GM23338 (cell line): ENCODE measurements around the gene CCDC179. TPM values are rescaled to one million over a fixed set of nuclear protein-coding genes. Genes with fewer than 3 reads are reported as not detected.

ENCODE experiments used
- ATAC-seq: fragments of 200-7000 bp; cut with Tn5 transposase; 3 replicates; pipeline ENCODE4 v1.9.1; 2020
- DNase-seq: peaks from one replicate; pipeline ENCODE4 v3.0.0-alpha.2; 2015; ENCODE audit warnings: low spot score
- H2AFZ ChIP-seq: fragments of 200-600 bp; sonication (generic); 2 replicates; pipeline ENCODE4 v1.8.0; 2016; ENCODE audit warnings: antibody characterized with exemption, mild to moderate bottlenecking, moderate library complexity
- H3F3A ChIP-seq: fragments of 200-600 bp; sonication (generic); replicated peaks from 2 replicates; pipeline ENCODE4 v1.8.0; 2017; ENCODE audit warnings: antibody characterized with exemption, mixed run types, low read depth
- H3K27ac ChIP-seq: fragments of 200-600 bp; sonication (generic); 2 replicates; pipeline ENCODE4 v1.6.1; 2016; ENCODE audit warnings: low read depth
- H3K27me3 ChIP-seq: fragments of 200-600 bp; sonication (generic); 2 replicates; pipeline ENCODE4 v1.8.0; 2016; ENCODE audit warnings: mild to moderate bottlenecking, mixed run types, moderate library complexity; ENCODE audit not compliant: insufficient read depth
- H3K36me3 ChIP-seq: fragments of 200-600 bp; sonication (generic); 2 replicates; pipeline ENCODE4 v1.8.0; 2016; ENCODE audit warnings: mild to moderate bottlenecking; ENCODE audit not compliant: insufficient read depth
- H3K4me1 ChIP-seq: fragments of 200-600 bp; sonication (generic); 2 replicates; pipeline ENCODE4 v1.8.0; 2016; ENCODE audit warnings: mild to moderate bottlenecking, moderate library complexity; ENCODE audit not compliant: insufficient read depth
- H3K4me2 ChIP-seq: fragments of 200-600 bp; sonication (generic); 2 replicates; pipeline ENCODE4 v1.7.1; 2017; ENCODE audit warnings: mixed run types
- H3K4me3 ChIP-seq: fragments of 200-600 bp; sonication (generic); 2 replicates; pipeline ENCODE4 v1.6.1; 2016; ENCODE audit warnings: mixed run types
- H3K79me2 ChIP-seq: fragments of 200-600 bp; sonication (generic); replicated peaks from 2 replicates; pipeline ENCODE4 v1.8.0; 2017; ENCODE audit warnings: mild to moderate bottlenecking; ENCODE audit not compliant: insufficient read depth
- H3K9me2 ChIP-seq: fragments of 200-600 bp; sonication (generic); 2 replicates; pipeline ENCODE4 v1.8.0; 2017; ENCODE audit not compliant: insufficient read depth
- H4K20me1 ChIP-seq: fragments of 200-600 bp; sonication (generic); replicated peaks from 2 replicates; pipeline ENCODE4 v1.8.0; 2017; ENCODE audit warnings: mild to moderate bottlenecking; ENCODE audit not compliant: insufficient read depth
- H3K27ac Mint-ChIP-seq: 2 replicates; pipeline ENCODE4 v1.8.0; 2020; ENCODE audit warnings: inconsistent platforms, mild to moderate bottlenecking, moderate library complexity, mixed read lengths
- H3K27me3 Mint-ChIP-seq: 3 replicates; pipeline ENCODE4 v1.8.0; 2022; ENCODE audit warnings: low read depth, mild to moderate bottlenecking, moderate library complexity, mixed read lengths, inconsistent platforms; ENCODE audit not compliant: insufficient read depth, poor library complexity
- H3K36me3 Mint-ChIP-seq: 3 replicates; pipeline ENCODE4 v1.8.0; 2021; ENCODE audit warnings: low read depth, mild to moderate bottlenecking, inconsistent platforms, moderate library complexity, mixed read lengths
- H3K4me1 Mint-ChIP-seq: 3 replicates; pipeline ENCODE4 v1.8.0; 2020; ENCODE audit warnings: mild to moderate bottlenecking, inconsistent platforms, mixed read lengths
- H3K4me3 Mint-ChIP-seq: 3 replicates; pipeline ENCODE4 v1.8.0; 2021; ENCODE audit warnings: moderate library complexity, mild to moderate bottlenecking, inconsistent platforms, mixed read lengths
- H3K9me3 Mint-ChIP-seq: 3 replicates; pipeline ENCODE4 v1.8.0; 2020; ENCODE audit warnings: moderate library complexity, mild to moderate bottlenecking, inconsistent platforms, mixed read lengths
- CREB1 ChIP-seq: fragments of 250-450 bp; sonication (Bioruptor Pico); IDR thresholded peaks from 2 replicates; pipeline ENCODE4 v1.5.0; 2020; ENCODE audit warnings: low read depth, mild to moderate bottlenecking, moderate library complexity
- EZH2 ChIP-seq: fragments of 200-600 bp; sonication (generic); IDR thresholded peaks from one replicate; pipeline ENCODE4 v1.8.0; 2017; ENCODE audit warnings: antibody characterized with exemption, mild to moderate bottlenecking, low read depth; ENCODE audit not compliant: unreplicated experiment
- EZH2phosphoT487 ChIP-seq: fragments of 200-600 bp; sonication (generic); IDR thresholded peaks from one replicate; pipeline ENCODE4 v1.8.1; 2018; ENCODE audit warnings: antibody characterized with exemption; ENCODE audit not compliant: unreplicated experiment
- JUNB ChIP-seq: IDR thresholded peaks from one replicate; pipeline ENCODE4 v1.6.1; 2016; ENCODE audit warnings: antibody characterized with exemption; ENCODE audit not compliant: unreplicated experiment
- NANOG ChIP-seq: IDR thresholded peaks from 2 replicates; pipeline ENCODE4 v1.6.1; 2016; ENCODE audit warnings: antibody characterized with exemption, borderline replicate concordance
- POLR2AphosphoS5 ChIP-seq: IDR thresholded peaks from 2 replicates; pipeline ENCODE4 v1.6.1; 2016; ENCODE audit warnings: antibody characterized with exemption, low read depth
- STAT1 ChIP-seq: IDR thresholded peaks from one replicate; pipeline ENCODE4 v1.6.1; 2016; ENCODE audit warnings: antibody characterized with exemption; ENCODE audit not compliant: unreplicated experiment
- ZNF114 ChIP-seq: fragments of 250-450 bp; sonication (Bioruptor Pico); IDR thresholded peaks from 2 replicates; pipeline ENCODE4 v1.5.0; 2020; ENCODE audit warnings: mild to moderate bottlenecking, moderate library complexity
- ZNF331 ChIP-seq: fragments of 250-450 bp; sonication (Bioruptor Pico); IDR thresholded peaks from 2 replicates; pipeline ENCODE4 v1.5.0; 2020; ENCODE audit warnings: low read depth, mild to moderate bottlenecking, moderate library complexity
- polyA plus RNA-seq: library from polyadenylated mRNA; unstranded; fragments of >200 nt; fragmentation: Nextera tagmentation; extraction: Ambion mirVana; gene quantifications from 2 replicates; pipeline ENCODE4 v1.2.1, GENCODE V29; 2016
- total RNA-seq: library from RNA; depleted of rRNA; stranded (reverse); fragments of >200 nt; shearing (Covaris generic); gene quantifications from 2 replicates; pipeline ENCODE4 v1.2.3, GENCODE V29; 2014
- TF ChIP-seq, protein P1 (sequence below), 2 experiments: fragments of 200-600 bp in 1 of 2; sonication (generic) in 1 of 2; conservative IDR thresholded peaks; 2 replicates each; pipeline versions ENCODE4 v1.5.1 to v1.6.1; 2016 to 2017; ENCODE audit warnings: antibody characterized with exemption in 2 of 2, low read depth in 2 of 2, mild to moderate bottlenecking in 2 of 2, moderate library complexity in 1 of 2
- TF ChIP-seq, protein P2 (sequence below): IDR thresholded peaks from one replicate; pipeline ENCODE4 v1.6.1; 2018; ENCODE audit warnings: antibody characterized with exemption; ENCODE audit not compliant: unreplicated experiment
- TF ChIP-seq, protein P3 (sequence below): IDR thresholded peaks from 2 replicates; pipeline ENCODE4 v1.6.1; 2016; ENCODE audit warnings: antibody characterized with exemption
- TF ChIP-seq, protein P4 (sequence below): fragments of 250-450 bp; sonication (Bioruptor Pico); IDR thresholded peaks from 2 replicates; pipeline ENCODE4 v1.5.0; 2020; ENCODE audit warnings: mild to moderate bottlenecking, moderate library complexity

CCDC179 gene
- total and polyA plus RNA-seq, 2 experiments from 2014 or later: not detected

DNA sequence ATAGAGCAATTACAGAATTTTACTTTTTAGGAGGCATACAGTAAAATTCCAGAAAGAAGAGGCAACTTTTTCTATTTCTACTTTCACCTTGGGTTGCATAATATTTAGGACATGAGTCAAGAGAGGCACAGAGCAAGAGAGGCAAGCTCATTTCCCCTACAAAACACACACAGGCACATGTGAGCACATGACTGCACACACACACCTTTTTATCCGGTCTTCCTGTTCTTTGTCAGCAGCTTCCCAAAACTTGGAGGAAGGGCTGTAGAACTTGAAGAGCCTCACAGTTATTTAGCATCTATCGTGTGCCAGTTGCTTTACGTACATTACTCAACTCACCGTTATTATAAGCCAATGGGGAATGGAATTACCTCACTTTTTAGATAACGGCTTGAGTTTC, 37.8 kb upstream of the CCDC179 start:
- H3K4me1 Mint-ChIP-seq: peaks cover 8% of the 10 kb centered on the region; the same call in 2 of the 3 replicates
- no peak overlapping the region for H3K27ac Mint-ChIP-seq
- H3K4me3 Mint-ChIP-seq: no peak overlapping the region
- no peaks in the 10 kb centered on the region for H3K36me3 ChIP-seq
- peaks cover 3% of the 10 kb centered on the region; the same call in 1 of the 3 replicates for H3K9me3 Mint-ChIP-seq
- ATAC-seq: no peak
- no peak for TF ChIP-seq JUNB
- no peak for TF ChIP-seq STAT1
- TF ChIP-seq ZNF331 (CRISPR knock-in tag): no peak
- TF ChIP-seq EZH2phosphoT487: no peak
- TF ChIP-seq, protein P1, sequence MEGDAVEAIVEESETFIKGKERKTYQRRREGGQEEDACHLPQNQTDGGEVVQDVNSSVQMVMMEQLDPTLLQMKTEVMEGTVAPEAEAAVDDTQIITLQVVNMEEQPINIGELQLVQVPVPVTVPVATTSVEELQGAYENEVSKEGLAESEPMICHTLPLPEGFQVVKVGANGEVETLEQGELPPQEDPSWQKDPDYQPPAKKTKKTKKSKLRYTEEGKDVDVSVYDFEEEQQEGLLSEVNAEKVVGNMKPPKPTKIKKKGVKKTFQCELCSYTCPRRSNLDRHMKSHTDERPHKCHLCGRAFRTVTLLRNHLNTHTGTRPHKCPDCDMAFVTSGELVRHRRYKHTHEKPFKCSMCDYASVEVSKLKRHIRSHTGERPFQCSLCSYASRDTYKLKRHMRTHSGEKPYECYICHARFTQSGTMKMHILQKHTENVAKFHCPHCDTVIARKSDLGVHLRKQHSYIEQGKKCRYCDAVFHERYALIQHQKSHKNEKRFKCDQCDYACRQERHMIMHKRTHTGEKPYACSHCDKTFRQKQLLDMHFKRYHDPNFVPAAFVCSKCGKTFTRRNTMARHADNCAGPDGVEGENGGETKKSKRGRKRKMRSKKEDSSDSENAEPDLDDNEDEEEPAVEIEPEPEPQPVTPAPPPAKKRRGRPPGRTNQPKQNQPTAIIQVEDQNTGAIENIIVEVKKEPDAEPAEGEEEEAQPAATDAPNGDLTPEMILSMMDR (conservative IDR thresholded peaks at IDR 0.05; ENCODE audit: low read depth in 2 of 2): no peak
- no peak for TF ChIP-seq CREB1 (CRISPR knock-in tag)
- TF ChIP-seq, protein P2, sequence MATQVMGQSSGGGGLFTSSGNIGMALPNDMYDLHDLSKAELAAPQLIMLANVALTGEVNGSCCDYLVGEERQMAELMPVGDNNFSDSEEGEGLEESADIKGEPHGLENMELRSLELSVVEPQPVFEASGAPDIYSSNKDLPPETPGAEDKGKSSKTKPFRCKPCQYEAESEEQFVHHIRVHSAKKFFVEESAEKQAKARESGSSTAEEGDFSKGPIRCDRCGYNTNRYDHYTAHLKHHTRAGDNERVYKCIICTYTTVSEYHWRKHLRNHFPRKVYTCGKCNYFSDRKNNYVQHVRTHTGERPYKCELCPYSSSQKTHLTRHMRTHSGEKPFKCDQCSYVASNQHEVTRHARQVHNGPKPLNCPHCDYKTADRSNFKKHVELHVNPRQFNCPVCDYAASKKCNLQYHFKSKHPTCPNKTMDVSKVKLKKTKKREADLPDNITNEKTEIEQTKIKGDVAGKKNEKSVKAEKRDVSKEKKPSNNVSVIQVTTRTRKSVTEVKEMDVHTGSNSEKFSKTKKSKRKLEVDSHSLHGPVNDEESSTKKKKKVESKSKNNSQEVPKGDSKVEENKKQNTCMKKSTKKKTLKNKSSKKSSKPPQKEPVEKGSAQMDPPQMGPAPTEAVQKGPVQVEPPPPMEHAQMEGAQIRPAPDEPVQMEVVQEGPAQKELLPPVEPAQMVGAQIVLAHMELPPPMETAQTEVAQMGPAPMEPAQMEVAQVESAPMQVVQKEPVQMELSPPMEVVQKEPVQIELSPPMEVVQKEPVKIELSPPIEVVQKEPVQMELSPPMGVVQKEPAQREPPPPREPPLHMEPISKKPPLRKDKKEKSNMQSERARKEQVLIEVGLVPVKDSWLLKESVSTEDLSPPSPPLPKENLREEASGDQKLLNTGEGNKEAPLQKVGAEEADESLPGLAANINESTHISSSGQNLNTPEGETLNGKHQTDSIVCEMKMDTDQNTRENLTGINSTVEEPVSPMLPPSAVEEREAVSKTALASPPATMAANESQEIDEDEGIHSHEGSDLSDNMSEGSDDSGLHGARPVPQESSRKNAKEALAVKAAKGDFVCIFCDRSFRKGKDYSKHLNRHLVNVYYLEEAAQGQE: no peak
- no peak for TF ChIP-seq ZNF114 (CRISPR knock-in tag)
- no peak for TF ChIP-seq NANOG
- TF ChIP-seq, protein P3, sequence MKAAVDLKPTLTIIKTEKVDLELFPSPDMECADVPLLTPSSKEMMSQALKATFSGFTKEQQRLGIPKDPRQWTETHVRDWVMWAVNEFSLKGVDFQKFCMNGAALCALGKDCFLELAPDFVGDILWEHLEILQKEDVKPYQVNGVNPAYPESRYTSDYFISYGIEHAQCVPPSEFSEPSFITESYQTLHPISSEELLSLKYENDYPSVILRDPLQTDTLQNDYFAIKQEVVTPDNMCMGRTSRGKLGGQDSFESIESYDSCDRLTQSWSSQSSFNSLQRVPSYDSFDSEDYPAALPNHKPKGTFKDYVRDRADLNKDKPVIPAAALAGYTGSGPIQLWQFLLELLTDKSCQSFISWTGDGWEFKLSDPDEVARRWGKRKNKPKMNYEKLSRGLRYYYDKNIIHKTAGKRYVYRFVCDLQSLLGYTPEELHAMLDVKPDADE: no peak
- no peak for TF ChIP-seq EZH2
- TF ChIP-seq POLR2AphosphoS5: no peak
- TF ChIP-seq, protein P4, sequence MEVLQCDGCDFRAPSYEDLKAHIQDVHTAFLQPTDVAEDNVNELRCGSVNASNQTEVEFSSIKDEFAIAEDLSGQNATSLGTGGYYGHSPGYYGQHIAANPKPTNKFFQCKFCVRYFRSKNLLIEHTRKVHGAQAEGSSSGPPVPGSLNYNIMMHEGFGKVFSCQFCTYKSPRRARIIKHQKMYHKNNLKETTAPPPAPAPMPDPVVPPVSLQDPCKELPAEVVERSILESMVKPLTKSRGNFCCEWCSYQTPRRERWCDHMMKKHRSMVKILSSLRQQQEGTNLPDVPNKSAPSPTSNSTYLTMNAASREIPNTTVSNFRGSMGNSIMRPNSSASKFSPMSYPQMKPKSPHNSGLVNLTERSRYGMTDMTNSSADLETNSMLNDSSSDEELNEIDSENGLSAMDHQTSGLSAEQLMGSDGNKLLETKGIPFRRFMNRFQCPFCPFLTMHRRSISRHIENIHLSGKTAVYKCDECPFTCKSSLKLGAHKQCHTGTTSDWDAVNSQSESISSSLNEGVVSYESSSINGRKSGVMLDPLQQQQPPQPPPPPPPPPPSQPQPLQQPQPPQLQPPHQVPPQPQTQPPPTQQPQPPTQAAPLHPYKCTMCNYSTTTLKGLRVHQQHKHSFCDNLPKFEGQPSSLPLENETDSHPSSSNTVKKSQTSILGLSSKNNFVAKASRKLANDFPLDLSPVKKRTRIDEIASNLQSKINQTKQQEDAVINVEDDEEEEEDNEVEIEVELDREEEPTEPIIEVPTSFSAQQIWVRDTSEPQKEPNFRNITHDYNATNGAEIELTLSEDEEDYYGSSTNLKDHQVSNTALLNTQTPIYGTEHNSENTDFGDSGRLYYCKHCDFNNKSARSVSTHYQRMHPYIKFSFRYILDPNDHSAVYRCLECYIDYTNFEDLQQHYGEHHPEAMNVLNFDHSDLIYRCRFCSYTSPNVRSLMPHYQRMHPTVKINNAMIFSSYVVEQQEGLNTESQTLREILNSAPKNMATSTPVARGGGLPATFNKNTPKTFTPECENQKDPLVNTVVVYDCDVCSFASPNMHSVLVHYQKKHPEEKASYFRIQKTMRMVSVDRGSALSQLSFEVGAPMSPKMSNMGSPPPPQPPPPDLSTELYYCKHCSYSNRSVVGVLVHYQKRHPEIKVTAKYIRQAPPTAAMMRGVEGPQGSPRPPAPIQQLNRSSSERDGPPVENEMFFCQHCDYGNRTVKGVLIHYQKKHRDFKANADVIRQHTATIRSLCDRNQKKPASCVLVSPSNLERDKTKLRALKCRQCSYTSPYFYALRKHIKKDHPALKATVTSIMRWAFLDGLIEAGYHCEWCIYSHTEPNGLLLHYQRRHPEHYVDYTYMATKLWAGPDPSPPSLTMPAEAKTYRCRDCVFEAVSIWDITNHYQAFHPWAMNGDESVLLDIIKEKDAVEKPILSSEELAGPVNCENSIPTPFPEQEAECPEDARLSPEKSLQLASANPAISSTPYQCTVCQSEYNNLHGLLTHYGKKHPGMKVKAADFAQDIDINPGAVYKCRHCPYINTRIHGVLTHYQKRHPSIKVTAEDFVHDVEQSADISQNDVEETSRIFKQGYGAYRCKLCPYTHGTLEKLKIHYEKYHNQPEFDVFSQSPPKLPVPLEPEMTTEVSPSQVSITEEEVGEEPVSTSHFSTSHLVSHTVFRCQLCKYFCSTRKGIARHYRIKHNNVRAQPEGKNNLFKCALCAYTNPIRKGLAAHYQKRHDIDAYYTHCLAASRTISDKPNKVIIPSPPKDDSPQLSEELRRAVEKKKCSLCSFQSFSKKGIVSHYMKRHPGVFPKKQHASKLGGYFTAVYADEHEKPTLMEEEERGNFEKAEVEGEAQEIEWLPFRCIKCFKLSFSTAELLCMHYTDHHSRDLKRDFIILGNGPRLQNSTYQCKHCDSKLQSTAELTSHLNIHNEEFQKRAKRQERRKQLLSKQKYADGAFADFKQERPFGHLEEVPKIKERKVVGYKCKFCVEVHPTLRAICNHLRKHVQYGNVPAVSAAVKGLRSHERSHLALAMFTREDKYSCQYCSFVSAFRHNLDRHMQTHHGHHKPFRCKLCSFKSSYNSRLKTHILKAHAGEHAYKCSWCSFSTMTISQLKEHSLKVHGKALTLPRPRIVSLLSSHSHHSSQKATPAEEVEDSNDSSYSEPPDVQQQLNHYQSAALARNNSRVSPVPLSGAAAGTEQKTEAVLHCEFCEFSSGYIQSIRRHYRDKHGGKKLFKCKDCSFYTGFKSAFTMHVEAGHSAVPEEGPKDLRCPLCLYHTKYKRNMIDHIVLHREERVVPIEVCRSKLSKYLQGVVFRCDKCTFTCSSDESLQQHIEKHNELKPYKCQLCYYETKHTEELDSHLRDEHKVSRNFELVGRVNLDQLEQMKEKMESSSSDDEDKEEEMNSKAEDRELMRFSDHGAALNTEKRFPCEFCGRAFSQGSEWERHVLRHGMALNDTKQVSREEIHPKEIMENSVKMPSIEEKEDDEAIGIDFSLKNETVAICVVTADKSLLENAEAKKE (CRISPR knock-in tag): no peak
- H3K27me3 Mint-ChIP-seq: no peaks in the 10 kb centered on the region
- H2AFZ ChIP-seq: peak overlapping the region; percentile 49; the same call in 1 of the 2 replicates
- H3K4me1 ChIP-seq: no peaks in the 10 kb centered on the region
- no peak for DNase-seq
- peaks cover 6% of the 10 kb centered on the region; the same call in 1 of the 2 replicates for H3K9me2 ChIP-seq
- no peak overlapping the region for H3K4me3 ChIP-seq
- H3F3A ChIP-seq: no peaks in the 10 kb centered on the region
- H4K20me1 ChIP-seq: no peaks in the 10 kb centered on the region
- H3K27me3 ChIP-seq: no peaks in the 10 kb centered on the region
- H3K36me3 Mint-ChIP-seq: no peaks in the 10 kb centered on the region
- no peak overlapping the region for H3K27ac ChIP-seq
- no peak overlapping the region for H3K4me2 ChIP-seq
- H3K79me2 ChIP-seq: no peaks in the 10 kb centered on the region
